ENCODE data around the gene ATP11A. TPM values are rescaled to one million over a fixed set of nuclear protein-coding genes. Genes with fewer than 3 reads are reported as not detected.
"Not testable (repeated sequence)": the region's sequence is repeated elsewhere in the genome, so short reads cannot be mapped to it uniquely, and the experiment has no call there.

Gene ATP11A
- total and polyA plus RNA-seq, 9 donors, result 6.6 to 72.7 (median 34.9) TPM

- Histone ChIP-seq H3K9me3 (no peaks in the 10 kb centered on the region), H3K27me3 (no peaks in the 10 kb centered on the region), H3K27ac (no peak overlapping the region), H3K4me3 (no peak overlapping the region), H3K36me3 (no peaks in the 10 kb centered on the region), H3K4me1 (ENCODE audit: insufficient read depth) (peaks cover 3% of the 10 kb centered on the region)
- no peak for DNase-seq
- TF ChIP-seq EP300 (IDR thresholded peaks at IDR 0.05) (no peak), POLR2A (IDR thresholded peaks at IDR 0.05) (no peak)
- TF ChIP-seq, protein P1, sequence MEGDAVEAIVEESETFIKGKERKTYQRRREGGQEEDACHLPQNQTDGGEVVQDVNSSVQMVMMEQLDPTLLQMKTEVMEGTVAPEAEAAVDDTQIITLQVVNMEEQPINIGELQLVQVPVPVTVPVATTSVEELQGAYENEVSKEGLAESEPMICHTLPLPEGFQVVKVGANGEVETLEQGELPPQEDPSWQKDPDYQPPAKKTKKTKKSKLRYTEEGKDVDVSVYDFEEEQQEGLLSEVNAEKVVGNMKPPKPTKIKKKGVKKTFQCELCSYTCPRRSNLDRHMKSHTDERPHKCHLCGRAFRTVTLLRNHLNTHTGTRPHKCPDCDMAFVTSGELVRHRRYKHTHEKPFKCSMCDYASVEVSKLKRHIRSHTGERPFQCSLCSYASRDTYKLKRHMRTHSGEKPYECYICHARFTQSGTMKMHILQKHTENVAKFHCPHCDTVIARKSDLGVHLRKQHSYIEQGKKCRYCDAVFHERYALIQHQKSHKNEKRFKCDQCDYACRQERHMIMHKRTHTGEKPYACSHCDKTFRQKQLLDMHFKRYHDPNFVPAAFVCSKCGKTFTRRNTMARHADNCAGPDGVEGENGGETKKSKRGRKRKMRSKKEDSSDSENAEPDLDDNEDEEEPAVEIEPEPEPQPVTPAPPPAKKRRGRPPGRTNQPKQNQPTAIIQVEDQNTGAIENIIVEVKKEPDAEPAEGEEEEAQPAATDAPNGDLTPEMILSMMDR (IDR thresholded peaks at IDR 0.05), result no peak
- WGBS, 3 donors, result 94% methylated on average over 21 of the region's 21 CpGs
- intact Hi-C loops (cut with DNase I), result loop anchor here in 1 of 4 donors (5.0 kb wide), 1 partner anchor 239 kb away; no protein-coding TSS in a partner anchor
Observed at GRCh38 chr13:112880976-112881540, 191.2 kb downstream of the ATP11A start.

DNA sequence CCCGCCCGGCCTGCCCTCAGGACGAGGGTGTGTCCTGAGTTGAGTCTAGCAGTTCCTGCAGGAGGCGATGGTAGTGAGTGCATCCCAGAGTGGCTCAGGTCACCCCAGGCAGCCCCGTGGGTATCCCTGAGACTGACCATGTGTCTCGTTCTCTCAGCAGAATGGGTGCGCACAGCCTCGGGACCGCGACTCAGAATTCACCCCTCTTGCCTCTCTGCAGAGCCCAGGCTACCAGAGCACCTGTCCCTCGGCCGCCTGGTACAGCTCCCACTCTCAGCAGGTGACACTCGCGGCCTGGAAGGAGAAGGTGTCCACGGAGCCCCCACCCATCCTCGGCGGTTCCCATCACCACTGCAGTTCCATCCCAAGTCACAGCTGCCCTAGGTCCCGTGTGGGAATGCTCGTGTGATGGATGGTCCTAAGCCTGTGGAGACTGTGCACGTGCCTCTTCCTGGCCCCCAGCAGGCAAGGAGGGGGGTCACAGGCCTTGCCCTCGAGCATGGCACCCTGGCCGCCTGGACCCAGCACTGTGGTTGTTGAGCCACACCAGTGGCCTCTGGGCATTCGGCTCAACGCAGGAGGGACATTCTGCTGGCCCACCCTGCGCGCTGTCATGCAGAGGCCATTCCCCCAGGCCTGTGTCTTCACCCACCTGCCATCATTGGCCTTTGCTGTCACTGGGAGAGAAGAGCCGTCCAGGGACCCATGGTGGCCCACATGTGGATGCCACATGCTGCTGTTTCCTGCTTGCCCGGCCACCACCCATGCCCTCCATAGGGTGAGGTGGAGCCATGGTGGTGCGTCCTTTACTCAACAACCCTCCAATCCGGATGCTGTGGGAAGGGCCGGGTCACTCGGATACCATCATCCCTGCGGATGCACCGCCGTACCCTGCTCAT, 192.1 kb downstream of the ATP11A start:
- Histone ChIP-seq H3K27me3 (no peaks in the 10 kb centered on the region), H3K4me1 (ENCODE audit: insufficient read depth) (peaks cover 3% of the 10 kb centered on the region), H3K9me3 (no peaks in the 10 kb centered on the region), H3K4me3 (no peak overlapping the region), H3K27ac (no peak overlapping the region), H3K36me3 (no peaks in the 10 kb centered on the region)
- WGBS, 3 donors, result 94 to 97% (median 96%) methylated on average over 34 to 35 of the region's 35 CpGs
- DNase-seq, result no peak
- intact Hi-C loops (cut with DNase I), result loop anchor here in 1 of 4 donors (5.0 kb wide), 1 partner anchor 240 kb away; no protein-coding TSS in a partner anchor
- no peak for TF ChIP-seq POLR2A (IDR thresholded peaks at IDR 0.05)
- TF ChIP-seq, protein P1 (IDR thresholded peaks at IDR 0.05), result no peak
- TF ChIP-seq EP300 (IDR thresholded peaks at IDR 0.05), result no peak

DNA sequence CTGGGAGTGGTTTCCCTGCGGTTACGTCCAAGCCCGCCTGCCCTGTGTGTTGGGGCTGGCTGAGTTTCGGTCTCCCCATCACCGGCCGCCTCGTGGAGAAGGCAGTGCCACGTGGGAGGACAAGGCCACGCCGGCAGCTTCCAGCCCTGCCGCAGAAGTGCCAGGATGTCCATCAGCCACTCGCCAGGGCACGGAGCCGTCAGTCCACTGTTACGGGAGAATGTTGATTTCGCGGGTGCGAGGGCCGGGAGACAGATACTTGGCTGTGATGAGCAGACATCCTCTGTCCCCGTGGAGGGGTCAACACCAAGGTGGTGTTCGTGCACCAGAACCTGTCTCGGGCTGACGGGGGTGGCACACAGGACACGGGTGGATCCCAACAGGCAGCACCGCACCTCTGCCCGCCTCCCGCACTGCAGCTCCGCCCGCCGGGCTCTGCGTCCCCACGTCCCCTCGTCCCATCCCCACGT, 192.8 kb downstream of the ATP11A start:
- WGBS, 3 donors, result 95 to 96% (median 95%) methylated on average over 33 to 34 of the region's 34 CpGs
- TF ChIP-seq, protein P1 (IDR thresholded peaks at IDR 0.05), result no peak
- TF ChIP-seq POLR2A (IDR thresholded peaks at IDR 0.05), result no peak
- TF ChIP-seq EP300 (IDR thresholded peaks at IDR 0.05), result no peak
- H3K36me3 ChIP-seq, result no peaks in the 10 kb centered on the region
- no peak overlapping the region for H3K4me3 ChIP-seq
- peaks cover 3% of the 10 kb centered on the region for H3K4me1 ChIP-seq (ENCODE audit: insufficient read depth)
- intact Hi-C loops (cut with DNase I), result loop anchor here in 1 of 4 donors (5.0 kb wide), 1 partner anchor 240 kb away; no protein-coding TSS in a partner anchor
- no peak for DNase-seq
- H3K27ac ChIP-seq, result no peak overlapping the region
- H3K27me3 ChIP-seq, result no peaks in the 10 kb centered on the region
- H3K9me3 ChIP-seq, result no peaks in the 10 kb centered on the region

DNA sequence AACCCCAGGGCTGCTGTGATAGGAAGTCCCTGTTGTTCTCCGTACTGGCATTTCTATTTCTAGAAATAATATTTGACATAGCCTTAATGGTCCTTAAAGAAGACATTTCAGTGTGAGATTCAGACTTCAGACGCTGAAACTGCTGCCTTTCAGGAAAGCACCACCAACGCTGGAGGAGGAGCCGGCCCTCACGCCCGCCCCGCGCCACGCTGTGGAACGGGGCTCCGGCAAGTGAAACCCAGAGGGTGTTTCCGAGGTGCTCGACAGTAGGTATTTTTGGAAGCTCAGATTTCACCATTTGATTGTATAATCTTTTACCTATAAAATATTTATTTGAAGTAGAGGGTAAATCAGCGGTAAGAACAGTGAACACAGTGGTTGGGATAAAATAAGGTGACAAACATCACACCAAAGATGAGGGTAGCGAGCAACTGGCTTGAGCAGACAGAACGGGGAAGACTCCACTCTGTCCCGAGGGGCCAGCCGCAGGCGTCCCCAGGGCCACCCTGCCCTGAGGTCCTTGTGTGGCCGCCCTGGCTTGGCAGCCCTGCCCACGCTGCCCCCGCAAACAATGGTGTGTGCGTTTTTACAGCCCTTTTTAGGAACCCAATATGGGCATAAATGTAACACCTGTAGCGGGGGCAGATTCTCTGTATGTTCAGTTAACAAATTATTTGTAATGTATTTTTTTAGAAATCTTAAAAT, 193.6 kb downstream of the ATP11A start:
- H3K9me3 ChIP-seq, result no peaks in the 10 kb centered on the region
- intact Hi-C loops (cut with DNase I), result loop anchor here in 1 of 4 donors (5.0 kb wide), 1 partner anchor 241 kb away; no protein-coding TSS in a partner anchor
- DNase-seq, result no peak
- no peak overlapping the region for H3K4me3 ChIP-seq
- TF ChIP-seq, protein P1 (IDR thresholded peaks at IDR 0.05), result no peak
- TF ChIP-seq EP300 (IDR thresholded peaks at IDR 0.05) (no peak), POLR2A (IDR thresholded peaks at IDR 0.05) (no peak)
- no peaks in the 10 kb centered on the region for H3K36me3 ChIP-seq
- H3K27me3 ChIP-seq, result no peaks in the 10 kb centered on the region
- peaks cover 3% of the 10 kb centered on the region for H3K4me1 ChIP-seq (ENCODE audit: insufficient read depth)
- WGBS, 3 donors, result 90 to 91% (median 90%) methylated on average over 24 of the region's 24 CpGs
- no peak overlapping the region for H3K27ac ChIP-seq

GRCh38 chr13:112884700-112885099, 194.9 kb downstream of the ATP11A start:
- intact Hi-C loops (cut with DNase I), result loop anchor here in 1 of 4 donors (5.0 kb wide), 1 partner anchor 242 kb away; no protein-coding TSS in a partner anchor
- H3K9me3 ChIP-seq; H3K27me3 ChIP-seq; H3K36me3 ChIP-seq; H3K27ac ChIP-seq; H3K4me3 ChIP-seq; DNase-seq; H3K4me1 ChIP-seq (ENCODE audit: insufficient read depth): not testable (repeated sequence)
- WGBS, 3 donors, result 91 to 94% (median 92%) methylated on average over 13 of the region's 13 CpGs
